ENCODE data around the gene ABAT. TPM values are rescaled to one million over a fixed set of nuclear protein-coding genes. Genes with fewer than 3 reads are reported as not detected.
A peak's percentile ranks its signal among the peaks of the same experiment; 100 is the strongest.

ABAT gene
- total RNA-seq, 1 experiment from 2014 or later, result 7.3 TPM

DNA sequence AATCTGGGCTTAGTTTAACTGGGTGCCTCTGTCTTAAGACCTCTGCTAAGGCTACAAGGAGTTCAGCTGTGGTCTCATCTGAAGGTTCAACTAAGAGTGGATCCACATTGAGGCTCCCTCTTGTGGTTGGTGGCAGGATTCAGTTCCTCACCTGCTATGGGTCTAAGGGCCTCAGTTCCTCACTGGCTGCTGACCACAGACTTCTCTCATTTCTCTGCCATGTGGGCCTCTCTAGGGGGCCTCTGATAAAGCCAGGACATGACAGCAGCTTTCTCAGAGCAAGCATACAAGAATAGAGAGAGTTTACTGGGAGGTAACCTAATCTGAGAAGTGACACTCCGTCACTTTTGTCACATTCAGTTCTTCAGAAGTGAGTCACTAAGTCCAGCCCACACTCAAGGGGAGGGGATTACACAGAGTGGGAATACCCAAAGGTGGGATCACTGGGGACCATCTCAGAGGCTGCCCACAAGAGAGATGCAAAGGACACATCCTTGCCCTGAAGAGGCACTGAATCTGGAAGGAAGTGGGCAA is 19.2 kb upstream of the ABAT start:
- H2BK20ac ChIP-seq (ENCODE audit: low read depth, low read length, poor library complexity, severe bottlenecking), result no peak overlapping the region
- H3K9ac ChIP-seq (ENCODE audit: extremely low read depth, insufficient read length, low read length), result no peak overlapping the region
- TF ChIP-seq, protein P1, sequence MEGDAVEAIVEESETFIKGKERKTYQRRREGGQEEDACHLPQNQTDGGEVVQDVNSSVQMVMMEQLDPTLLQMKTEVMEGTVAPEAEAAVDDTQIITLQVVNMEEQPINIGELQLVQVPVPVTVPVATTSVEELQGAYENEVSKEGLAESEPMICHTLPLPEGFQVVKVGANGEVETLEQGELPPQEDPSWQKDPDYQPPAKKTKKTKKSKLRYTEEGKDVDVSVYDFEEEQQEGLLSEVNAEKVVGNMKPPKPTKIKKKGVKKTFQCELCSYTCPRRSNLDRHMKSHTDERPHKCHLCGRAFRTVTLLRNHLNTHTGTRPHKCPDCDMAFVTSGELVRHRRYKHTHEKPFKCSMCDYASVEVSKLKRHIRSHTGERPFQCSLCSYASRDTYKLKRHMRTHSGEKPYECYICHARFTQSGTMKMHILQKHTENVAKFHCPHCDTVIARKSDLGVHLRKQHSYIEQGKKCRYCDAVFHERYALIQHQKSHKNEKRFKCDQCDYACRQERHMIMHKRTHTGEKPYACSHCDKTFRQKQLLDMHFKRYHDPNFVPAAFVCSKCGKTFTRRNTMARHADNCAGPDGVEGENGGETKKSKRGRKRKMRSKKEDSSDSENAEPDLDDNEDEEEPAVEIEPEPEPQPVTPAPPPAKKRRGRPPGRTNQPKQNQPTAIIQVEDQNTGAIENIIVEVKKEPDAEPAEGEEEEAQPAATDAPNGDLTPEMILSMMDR (conservative IDR thresholded peaks at IDR 0.05), result peak; percentile 78
- no peak overlapping the region for H2BK120ac ChIP-seq (ENCODE audit: low read depth, low read length, poor library complexity, severe bottlenecking)
- no peak overlapping the region for H2AFZ ChIP-seq (ENCODE audit: low read length)
- no peak overlapping the region for H4K91ac ChIP-seq (ENCODE audit: insufficient read length, low read depth, low read length)
- H3T11ph ChIP-seq (ENCODE audit: low read length), result no peak overlapping the region
- no CpG with 5 or more reads among the region's 1 CpG for WGBS (ENCODE audit: extremely low coverage, insufficient read length, low lambda C conversion rate)
- H3K9me3 ChIP-seq (ENCODE audit: control insufficient read depth, low read depth, low read length), result no peaks in the 10 kb centered on the region
- H3K23me2 ChIP-seq (ENCODE audit: insufficient read length, low read depth, low read length, poor library complexity, severe bottlenecking), result no peaks in the 10 kb centered on the region
- H3K27me3 ChIP-seq (ENCODE audit: insufficient read depth, low read length), result no peaks in the 10 kb centered on the region
- H3K27me3 Mint-ChIP-seq (ENCODE audit: low read depth), result peaks cover 11% of the 10 kb centered on the region
- no peak overlapping the region for H3K4ac ChIP-seq (ENCODE audit: low read depth, low read length)
- no peak overlapping the region for H3K56ac ChIP-seq (ENCODE audit: insufficient read length, low read depth, low read length)
- DNase-seq, result peak; percentile 63
- H3K27ac ChIP-seq (ENCODE audit: insufficient read length, low read depth, low read length), result no peak overlapping the region
- no peaks in the 10 kb centered on the region; the same call in 1 of the 2 replicates for H3K4me1 ChIP-seq (ENCODE audit: insufficient read depth, low read length)
- H2BK15ac ChIP-seq (ENCODE audit: low read depth, low read length), result no peak overlapping the region
- H3K14ac ChIP-seq (ENCODE audit: insufficient read depth, low read length), result no peak overlapping the region
- no peaks in the 10 kb centered on the region for H3K79me2 ChIP-seq (ENCODE audit: insufficient read depth, low read length)
- H3K27ac Mint-ChIP-seq, result no peak overlapping the region
- no peak overlapping the region for H3K18ac ChIP-seq (ENCODE audit: insufficient read length, low read depth, low read length)
- no peak overlapping the region for H3K4me3 Mint-ChIP-seq
- H2BK5ac ChIP-seq (ENCODE audit: insufficient read length, low read length), result no peak overlapping the region
- H2BK12ac ChIP-seq (ENCODE audit: insufficient read length, low read depth, low read length), result no peak overlapping the region
- H4K8ac ChIP-seq (replicated peaks; ENCODE audit: insufficient read length, low read depth, low read length), result no peak overlapping the region
- H3K36me3 Mint-ChIP-seq (ENCODE audit: insufficient read depth in 1 of 3, low read depth in 3 of 3), result no peaks in the 10 kb centered on the region
- H4K20me1 ChIP-seq (ENCODE audit: control insufficient read depth, insufficient read depth, insufficient read length), result no peaks in the 10 kb centered on the region
- no peak overlapping the region for H2AK5ac ChIP-seq (ENCODE audit: insufficient read length, low read length)
- H3K79me1 ChIP-seq (ENCODE audit: insufficient read depth, low read depth, low read length, poor library complexity, severe bottlenecking), result no peaks in the 10 kb centered on the region
- no peak overlapping the region for H3K4me2 ChIP-seq (ENCODE audit: insufficient read depth, insufficient read length, low read length)
- peaks cover 10 to 12% of the 10 kb centered on the region in 2 experiments for H3K4me1 Mint-ChIP-seq
- H3K9me3 Mint-ChIP-seq, result peaks cover 0 to 2% of the 10 kb centered on the region in 2 experiments; a peak in 1 of 5 replicates
- H4K5ac ChIP-seq (ENCODE audit: insufficient read length, low read depth, low read length), result no peak overlapping the region
- H3K23ac ChIP-seq (ENCODE audit: insufficient read length, low read depth, low read length), result no peak overlapping the region
